HG03025 (cell line): ENCODE data around the gene PRDM15.

ENCODE experiments used
- ATAC-seq: cut with Tn5 transposase; IDR thresholded peaks from one replicate; pipeline ENCODE4 v1.9.1; 2021; ENCODE audit warnings: mild to moderate bottlenecking, moderate library complexity; ENCODE audit not compliant: unreplicated experiment, low FRiP score

PRDM15 gene

GRCh38 chr21:41810597-41810932 lies 68.6 kb downstream of the PRDM15 start:
- ATAC-seq: no peak

GRCh38 chr21:41809891-41810596 lies 69.1 kb downstream of the PRDM15 start:
- ATAC-seq: no peak

- no peak for ATAC-seq
These were observed 70.3 kb downstream of the PRDM15 start for GRCh38 chr21:41808846-41809245.

GRCh38 chr21:41808094-41808493 lies 71.0 kb downstream of the PRDM15 start:
- no peak for ATAC-seq

- ATAC-seq: no peak
These were observed 72.4 kb downstream of the PRDM15 start for GRCh38 chr21:41806773-41807172.

- no peak for ATAC-seq
These were observed 73.5 kb downstream of the PRDM15 start for GRCh38 chr21:41805643-41806042.

GRCh38 chr21:41805038-41805437 lies 74.1 kb downstream of the PRDM15 start:
- ATAC-seq: no peak

- ATAC-seq: no peak
These were observed 74.8 kb downstream of the PRDM15 start for GRCh38 chr21:41804381-41804780.

GRCh38 chr21:41803316-41803715 lies 75.8 kb downstream of the PRDM15 start:
- ATAC-seq: no peak

GRCh38 chr21:41802684-41803083 lies 76.5 kb downstream of the PRDM15 start:
- no peak for ATAC-seq

- no peak for ATAC-seq
These were observed 77.0 kb downstream of the PRDM15 start for GRCh38 chr21:41802198-41802584.

- no peak for ATAC-seq
These were observed 77.6 kb downstream of the PRDM15 start for GRCh38 chr21:41801321-41802197.

GRCh38 chr21:41800425-41801320 lies 78.5 kb downstream of the PRDM15 start:
- no peak for ATAC-seq

- no peak for ATAC-seq
These were observed 79.4 kb downstream of the PRDM15 start for GRCh38 chr21:41799763-41800162.

GRCh38 chr21:41798326-41798725 lies 80.8 kb downstream of the PRDM15 start:
- no peak for ATAC-seq

- no peak for ATAC-seq
These were observed 82.6 kb downstream of the PRDM15 start for GRCh38 chr21:41796476-41797080.

GRCh38 chr21:41795726-41796125 lies 83.4 kb downstream of the PRDM15 start:
- ATAC-seq: no peak

- no peak for ATAC-seq
These were observed 84.5 kb downstream of the PRDM15 start for GRCh38 chr21:41794600-41794999.

- ATAC-seq: no peak
These were observed 86.4 kb downstream of the PRDM15 start for GRCh38 chr21:41792711-41793110.

GRCh38 chr21:41786509-41786987 lies 92.6 kb downstream of the PRDM15 start:
- ATAC-seq: no peak
